HEK293 (cell line): Measurements from ENCODE around the gene ARL5A.

ENCODE experiments used
- CTCF ChIA-PET: fragments of 350-600 bp; formaldehyde crosslinking; extraction: SDS; loops from one replicate; lab custom pipeline; 2021; ENCODE audit warnings: antibody characterized with exemption; lab: Yijun Ruan, JAX
- POLR2A ChIA-PET: fragments of 300-600 bp; formaldehyde crosslinking; extraction: SDS; loops from one replicate; lab custom pipeline; 2020; ENCODE audit warnings: antibody characterized with exemption, inconsistent platforms; lab: Yijun Ruan, JAX
- H3K27ac ChIP-seq: fragments of 200-500 bp; sonication (Bioruptor generic); 2 replicates; pipeline ENCODE4 v1.5.1; 2014; ENCODE audit warnings: low read depth, low read length, control low read depth, inconsistent platforms; ENCODE audit errors: extremely low read depth
- H3K36me3 ChIP-seq, 2 experiments: fragments of 200-500 bp in 1 of 2; sonication (Bioruptor generic) in 1 of 2; 1 replicate in 1 of 2; 2 replicates in 1 of 2; pipeline ENCODE4 v1.5.1; 2014 to 2017; ENCODE audit warnings: inconsistent platforms in 2 of 2, low read length in 2 of 2; ENCODE audit not compliant: control insufficient read depth in 2 of 2, insufficient read depth in 1 of 2
- H3K4me1 ChIP-seq: fragments of 200-500 bp; sonication (Bioruptor generic); 2 replicates; pipeline ENCODE4 v1.5.1; 2014; ENCODE audit warnings: mild to moderate bottlenecking, low read length, inconsistent platforms; ENCODE audit not compliant: control insufficient read depth, insufficient read depth
- H3K4me3 ChIP-seq: 2 replicates; pipeline ENCODE4 v1.5.1; 2011; ENCODE audit warnings: low read depth, mild to moderate bottlenecking, control low read depth, low read length, moderate library complexity
- H3K9me3 ChIP-seq: fragments of 200-500 bp; sonication (Bioruptor generic); 2 replicates; pipeline ENCODE4 v1.5.1; 2014; ENCODE audit warnings: low read depth, low read length, inconsistent platforms; ENCODE audit not compliant: control insufficient read depth, insufficient read depth
- PRDM10 ChIP-seq: fragments of 450-650 bp; formaldehyde crosslinking; IDR thresholded peaks from 2 replicates; pipeline ENCODE4 v1.5.1; 2016; ENCODE audit warnings: missing biosample characterization, missing genetic modification characterization
- ZBTB20 ChIP-seq: fragments of 450-650 bp; formaldehyde crosslinking; IDR thresholded peaks from 2 replicates; pipeline ENCODE4 v1.5.1; 2016; ENCODE audit warnings: missing biosample characterization, missing genetic modification characterization
- ZEB2 ChIP-seq: fragments of 450-650 bp; formaldehyde crosslinking; IDR thresholded peaks from 2 replicates; pipeline ENCODE4 v1.5.1; 2016; ENCODE audit warnings: missing biosample characterization, missing genetic modification characterization
- ZNF311 ChIP-seq: fragments of 450-650 bp; formaldehyde crosslinking; IDR thresholded peaks from 2 replicates; pipeline ENCODE4 v1.5.1; 2017; ENCODE audit warnings: missing biosample characterization, missing genetic modification characterization, borderline replicate concordance
- ZNF350 ChIP-seq: fragments of 450-650 bp; formaldehyde crosslinking; IDR thresholded peaks from 2 replicates; pipeline ENCODE4 v1.5.0; 2017; ENCODE audit warnings: missing biosample characterization, mild to moderate bottlenecking, missing genetic modification characterization
- ZNF510 ChIP-seq: fragments of 450-650 bp; formaldehyde crosslinking; IDR thresholded peaks from 2 replicates; pipeline ENCODE4 v1.5.1; 2018; ENCODE audit warnings: mild to moderate bottlenecking, missing genetic modification characterization, missing biosample characterization; ENCODE audit not compliant: insufficient replicate concordance
- ZNF521 ChIP-seq: fragments of 450-650 bp; formaldehyde crosslinking; IDR thresholded peaks from 2 replicates; pipeline ENCODE4 v1.5.1; 2017; ENCODE audit warnings: missing biosample characterization, mild to moderate bottlenecking, missing genetic modification characterization
- ZNF596 ChIP-seq: fragments of 450-650 bp; IDR thresholded peaks from 2 replicates; pipeline ENCODE4 v1.5.0; 2018; ENCODE audit warnings: missing biosample characterization, mild to moderate bottlenecking, missing genetic modification characterization, moderate library complexity
- ZNF645 ChIP-seq: fragments of 450-650 bp; formaldehyde crosslinking; IDR thresholded peaks from 2 replicates; pipeline ENCODE4; 2016; ENCODE audit warnings: missing biosample characterization, missing genetic modification characterization
- ZNF677 ChIP-seq: fragments of 450-650 bp; IDR thresholded peaks from 2 replicates; pipeline ENCODE4 v1.5.0; 2018; ENCODE audit warnings: missing biosample characterization, mild to moderate bottlenecking, missing genetic modification characterization, moderate library complexity
- ZNF785 ChIP-seq: fragments of 450-650 bp; formaldehyde crosslinking; IDR thresholded peaks from 2 replicates; pipeline ENCODE4 v1.5.1; 2016; ENCODE audit warnings: missing biosample characterization, missing genetic modification characterization
- ZNF843 ChIP-seq: fragments of 450-650 bp; formaldehyde crosslinking; IDR thresholded peaks from 2 replicates; pipeline ENCODE4 v1.5.1; 2016; ENCODE audit warnings: missing biosample characterization, missing genetic modification characterization
- TF ChIP-seq, protein P1 (sequence below): fragments of 450-650 bp; formaldehyde crosslinking; IDR thresholded peaks from 2 replicates; pipeline ENCODE4 v1.5.1; 2016; ENCODE audit warnings: missing biosample characterization, missing genetic modification characterization
- TF ChIP-seq, protein P2 (sequence below): fragments of 450-650 bp; formaldehyde crosslinking; IDR thresholded peaks from 2 replicates; pipeline ENCODE4 v1.5.1; 2016; ENCODE audit warnings: missing biosample characterization, missing genetic modification characterization
- TF ChIP-seq, protein P3 (sequence below): fragments of 450-650 bp; formaldehyde crosslinking; IDR thresholded peaks from 2 replicates; pipeline ENCODE4 v1.5.1; 2016; ENCODE audit warnings: missing biosample characterization, missing genetic modification characterization

ARL5A gene

DNA sequence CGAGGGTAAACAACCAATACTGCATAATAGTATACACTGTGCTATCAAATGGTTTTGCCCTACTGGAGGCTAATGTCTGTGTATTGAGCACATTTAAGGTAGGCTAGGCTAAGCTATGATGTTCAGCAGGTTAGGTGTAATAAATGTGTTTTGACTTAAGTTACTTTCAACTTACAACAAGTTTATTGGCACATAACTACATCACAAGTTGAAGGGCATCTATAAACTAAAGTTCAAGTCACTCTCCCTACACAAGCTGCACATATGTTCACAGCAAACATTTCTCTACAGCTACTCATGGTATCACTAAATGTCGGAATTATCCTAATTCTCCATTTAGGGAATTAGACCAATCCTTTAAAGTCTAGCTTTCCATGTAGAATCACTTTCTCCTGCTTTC is 11.4 kb downstream of the ARL5A start:
- CTCF ChIA-PET: interaction anchor here (0.6 to 1.5 kb wide), 4 partner anchors 9 to 434 kb away, joined by 3 to 11 read pairs (median 3); no protein-coding TSS in a partner anchor
- Histone ChIP-seq H3K27ac (no peak overlapping the region), H3K4me1 (no peaks in the 10 kb centered on the region), H3K9me3 (no peaks in the 10 kb centered on the region), H3K36me3 (peaks cover 5 to 46% of the 10 kb centered on the region in 2 experiments; a peak in 2 of 3 replicates), H3K4me3 (no peak overlapping the region)
- TF ChIP-seq, protein P1, sequence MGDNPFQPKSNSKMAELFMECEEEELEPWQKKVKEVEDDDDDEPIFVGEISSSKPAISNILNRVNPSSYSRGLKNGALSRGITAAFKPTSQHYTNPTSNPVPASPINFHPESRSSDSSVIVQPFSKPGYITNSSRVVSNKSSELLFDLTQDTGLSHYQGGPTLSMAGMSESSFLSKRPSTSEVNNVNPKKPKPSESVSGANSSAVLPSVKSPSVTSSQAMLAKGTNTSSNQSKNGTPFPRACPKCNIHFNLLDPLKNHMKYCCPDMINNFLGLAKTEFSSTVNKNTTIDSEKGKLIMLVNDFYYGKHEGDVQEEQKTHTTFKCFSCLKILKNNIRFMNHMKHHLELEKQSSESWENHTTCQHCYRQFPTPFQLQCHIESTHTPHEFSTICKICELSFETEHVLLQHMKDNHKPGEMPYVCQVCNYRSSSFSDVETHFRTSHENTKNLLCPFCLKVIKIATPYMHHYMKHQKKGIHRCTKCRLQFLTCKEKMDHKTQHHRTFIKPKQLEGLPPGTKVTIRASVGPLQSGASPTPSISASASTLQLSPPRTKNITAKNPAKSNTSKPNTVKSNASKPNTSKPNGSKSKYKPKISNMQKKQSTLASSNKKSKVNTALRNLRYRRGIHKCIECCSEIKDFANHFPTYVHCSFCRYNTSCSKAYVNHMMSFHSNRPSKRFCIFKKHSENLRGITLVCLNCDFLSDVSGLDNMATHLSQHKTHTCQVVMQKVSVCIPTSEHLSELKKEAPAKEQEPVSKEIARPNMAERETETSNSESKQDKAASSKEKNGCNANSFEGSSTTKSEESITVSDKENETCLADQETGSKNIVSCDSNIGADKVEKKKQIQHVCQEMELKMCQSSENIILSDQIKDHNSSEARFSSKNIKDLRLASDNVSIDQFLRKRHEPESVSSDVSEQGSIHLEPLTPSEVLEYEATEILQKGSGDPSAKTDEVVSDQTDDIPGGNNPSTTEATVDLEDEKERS: no peak
- POLR2A ChIA-PET: interaction anchor here (1.7 kb wide), 1 partner anchor 11 kb away, joined by 4 read pairs; the partner anchor contains the start of gene ARL5A

- H3K9me3 ChIP-seq: no peaks in the 10 kb centered on the region
- ChIA-PET POLR2A (interaction anchor here (1.7 kb wide), 1 partner anchor 11 kb away, joined by 4 read pairs; the partner anchor contains the start of gene ARL5A), CTCF (interaction anchor here (1.5 kb wide), 1 partner anchor 8 kb away, joined by 11 read pairs; no protein-coding TSS in a partner anchor)
- H3K4me1 ChIP-seq: no peaks in the 10 kb centered on the region
- peaks cover 13 to 52% of the 10 kb centered on the region in 2 experiments for H3K36me3 ChIP-seq
- no peak overlapping the region for H3K27ac ChIP-seq
- TF ChIP-seq ZNF510: no peak
- TF ChIP-seq ZEB2 (tag by site-specific recombination): no peak
- TF ChIP-seq ZNF311: no peak
- TF ChIP-seq ZNF843 (tag by site-specific recombination): no peak
- TF ChIP-seq, protein P2, sequence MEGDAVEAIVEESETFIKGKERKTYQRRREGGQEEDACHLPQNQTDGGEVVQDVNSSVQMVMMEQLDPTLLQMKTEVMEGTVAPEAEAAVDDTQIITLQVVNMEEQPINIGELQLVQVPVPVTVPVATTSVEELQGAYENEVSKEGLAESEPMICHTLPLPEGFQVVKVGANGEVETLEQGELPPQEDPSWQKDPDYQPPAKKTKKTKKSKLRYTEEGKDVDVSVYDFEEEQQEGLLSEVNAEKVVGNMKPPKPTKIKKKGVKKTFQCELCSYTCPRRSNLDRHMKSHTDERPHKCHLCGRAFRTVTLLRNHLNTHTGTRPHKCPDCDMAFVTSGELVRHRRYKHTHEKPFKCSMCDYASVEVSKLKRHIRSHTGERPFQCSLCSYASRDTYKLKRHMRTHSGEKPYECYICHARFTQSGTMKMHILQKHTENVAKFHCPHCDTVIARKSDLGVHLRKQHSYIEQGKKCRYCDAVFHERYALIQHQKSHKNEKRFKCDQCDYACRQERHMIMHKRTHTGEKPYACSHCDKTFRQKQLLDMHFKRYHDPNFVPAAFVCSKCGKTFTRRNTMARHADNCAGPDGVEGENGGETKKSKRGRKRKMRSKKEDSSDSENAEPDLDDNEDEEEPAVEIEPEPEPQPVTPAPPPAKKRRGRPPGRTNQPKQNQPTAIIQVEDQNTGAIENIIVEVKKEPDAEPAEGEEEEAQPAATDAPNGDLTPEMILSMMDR: no peak
- TF ChIP-seq ZNF350: no peak
- TF ChIP-seq PRDM10: no peak
- TF ChIP-seq ZNF521: no peak
- TF ChIP-seq ZNF785 (tag by site-specific recombination): no peak
- H3K4me3 ChIP-seq: no peak overlapping the region
Observed at GRCh38 chr2:151815821-151816489, 12.3 kb downstream of the ARL5A start.

GRCh38 chr2:151810489-151810888 is 17.7 kb downstream of the ARL5A start:
- POLR2A ChIA-PET: no interaction called here
- CTCF ChIA-PET: interaction anchor here (0.8 kb wide), 1 partner anchor 77 kb away, joined by 4 read pairs; no protein-coding TSS in a partner anchor
- H3K36me3 ChIP-seq: peaks cover 22 to 73% of the 10 kb centered on the region in 2 experiments
- TF ChIP-seq ZNF645 (tag by site-specific recombination): no peak
- TF ChIP-seq, protein P3, sequence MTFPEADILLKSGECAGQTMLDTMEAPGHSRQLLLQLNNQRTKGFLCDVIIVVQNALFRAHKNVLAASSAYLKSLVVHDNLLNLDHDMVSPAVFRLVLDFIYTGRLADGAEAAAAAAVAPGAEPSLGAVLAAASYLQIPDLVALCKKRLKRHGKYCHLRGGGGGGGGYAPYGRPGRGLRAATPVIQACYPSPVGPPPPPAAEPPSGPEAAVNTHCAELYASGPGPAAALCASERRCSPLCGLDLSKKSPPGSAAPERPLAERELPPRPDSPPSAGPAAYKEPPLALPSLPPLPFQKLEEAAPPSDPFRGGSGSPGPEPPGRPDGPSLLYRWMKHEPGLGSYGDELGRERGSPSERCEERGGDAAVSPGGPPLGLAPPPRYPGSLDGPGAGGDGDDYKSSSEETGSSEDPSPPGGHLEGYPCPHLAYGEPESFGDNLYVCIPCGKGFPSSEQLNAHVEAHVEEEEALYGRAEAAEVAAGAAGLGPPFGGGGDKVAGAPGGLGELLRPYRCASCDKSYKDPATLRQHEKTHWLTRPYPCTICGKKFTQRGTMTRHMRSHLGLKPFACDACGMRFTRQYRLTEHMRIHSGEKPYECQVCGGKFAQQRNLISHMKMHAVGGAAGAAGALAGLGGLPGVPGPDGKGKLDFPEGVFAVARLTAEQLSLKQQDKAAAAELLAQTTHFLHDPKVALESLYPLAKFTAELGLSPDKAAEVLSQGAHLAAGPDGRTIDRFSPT: no peak
- no peak for TF ChIP-seq ZBTB20 (tag by site-specific recombination)
- no peak for TF ChIP-seq ZNF677 (tag by site-specific recombination)
- TF ChIP-seq ZNF596 (tag by site-specific recombination): no peak

More at GRCh38 chr2:151810489-151810888, 17.7 kb downstream of the ARL5A start:
- Histone ChIP-seq H3K4me3 (no peak overlapping the region), H3K4me1 (no peaks in the 10 kb centered on the region), H3K27ac (no peak overlapping the region), H3K9me3 (no peaks in the 10 kb centered on the region)
